Measurements from ENCODE around the gene OR2B2.
A peak's percentile ranks its signal among the peaks of the same experiment; 100 is the strongest.

Gene OR2B2

DNA sequence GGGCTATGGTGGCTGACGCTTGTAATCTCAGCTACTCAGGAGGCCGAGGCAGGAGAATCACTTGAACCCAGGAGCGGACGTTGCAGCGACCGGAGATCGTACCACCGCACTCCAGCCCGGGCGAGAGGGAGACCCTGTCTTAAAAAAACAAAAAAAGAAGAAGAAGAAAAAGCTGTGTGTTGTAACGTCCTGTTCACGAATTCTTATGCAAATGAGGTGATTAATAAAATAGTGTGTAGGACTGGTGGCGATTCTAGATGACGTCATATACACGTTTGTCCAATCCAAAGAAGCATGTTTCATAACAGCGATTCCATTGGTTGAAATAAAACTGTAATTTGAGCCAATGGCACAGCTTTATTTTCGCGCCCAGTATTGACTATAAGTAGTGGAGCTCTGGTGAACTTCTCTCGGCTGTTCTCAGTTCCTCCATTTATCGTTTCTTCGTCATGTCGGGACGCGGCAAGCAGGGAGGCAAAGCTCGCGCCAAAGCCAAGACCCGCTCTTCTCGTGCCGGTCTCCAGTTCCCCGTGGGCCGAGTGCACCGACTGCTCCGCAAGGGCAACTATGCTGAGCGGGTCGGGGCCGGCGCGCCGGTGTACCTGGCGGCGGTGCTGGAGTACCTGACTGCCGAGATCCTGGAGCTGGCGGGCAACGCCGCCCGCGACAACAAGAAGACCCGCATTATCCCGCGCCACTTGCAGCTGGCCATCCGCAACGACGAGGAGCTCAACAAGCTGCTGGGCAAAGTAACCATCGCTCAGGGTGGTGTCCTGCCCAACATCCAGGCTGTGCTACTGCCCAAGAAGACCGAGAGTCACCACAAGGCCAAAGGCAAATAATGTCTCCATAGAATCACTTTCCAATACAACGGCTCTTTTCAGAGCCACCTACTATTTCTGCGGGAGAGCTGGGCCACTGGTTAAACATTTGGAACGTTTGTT lies 47.0 kb downstream of the OR2B2 start (continued):
- TF ChIP-seq ZNF146 (tag by site-specific recombination; IDR thresholded peaks at IDR 0.05) (no peak), ZNF341 (tag by site-specific recombination; IDR thresholded peaks at IDR 0.05; ENCODE audit: low read depth) (peak; percentile 77), ZNF214 (tag by site-specific recombination; IDR thresholded peaks at IDR 0.05; ENCODE audit: borderline replicate concordance) (no peak), ZNF670 (tag by site-specific recombination; IDR thresholded peaks at IDR 0.05; ENCODE audit: low read depth) (no peak), ZBTB49 (tag by site-specific recombination; IDR thresholded peaks at IDR 0.05; ENCODE audit: low read depth) (no peak), RBAK (tag by site-specific recombination; IDR thresholded peaks at IDR 0.05) (no peak), ZFP41 (tag by site-specific recombination; IDR thresholded peaks at IDR 0.05; ENCODE audit: borderline replicate concordance) (no peak), GLIS2 (tag by site-specific recombination; IDR thresholded peaks at IDR 0.05) (no peak), ZIC2 (tag by site-specific recombination; IDR thresholded peaks at IDR 0.05) (no peak), ZNF558 (tag by site-specific recombination; IDR thresholded peaks at IDR 0.05) (no peak), ZBTB17 (tag by site-specific recombination; IDR thresholded peaks at IDR 0.05) (no peak), ZNF654 (tag by site-specific recombination; IDR thresholded peaks at IDR 0.05; ENCODE audit: low read depth) (no peak), ZFP3 (tag by site-specific recombination; IDR thresholded peaks at IDR 0.05; ENCODE audit: low read depth) (no peak), KLF16 (tag by site-specific recombination; IDR thresholded peaks at IDR 0.05) (no peak), ZNF658 (tag by site-specific recombination; IDR thresholded peaks at IDR 0.05) (no peak), BCL11B (tag by site-specific recombination; IDR thresholded peaks at IDR 0.05; ENCODE audit: low read depth) (no peak), ZNF239 (tag by site-specific recombination; IDR thresholded peaks at IDR 0.05) (no peak), ZBTB48 (tag by site-specific recombination; IDR thresholded peaks at IDR 0.05) (no peak), ZXDB (tag by site-specific recombination; IDR thresholded peaks at IDR 0.05) (0 out of 2 replicates have a peak, but pooled peaks have one; percentile 9), MYNN (tag by site-specific recombination; IDR thresholded peaks at IDR 0.05; ENCODE audit: borderline replicate concordance) (no peak), ZNF138 (tag by site-specific recombination; IDR thresholded peaks at IDR 0.05; ENCODE audit: borderline replicate concordance) (no peak), ZNF629 (tag by site-specific recombination; IDR thresholded peaks at IDR 0.05) (peak; percentile 78), GLIS1 (tag by site-specific recombination; IDR thresholded peaks at IDR 0.05) (no peak), ZNF266 (tag by site-specific recombination; IDR thresholded peaks at IDR 0.05; ENCODE audit: low read depth) (no peak), ZNF791 (tag by site-specific recombination; IDR thresholded peaks at IDR 0.05) (no peak)
- TF ChIP-seq, protein P1, sequence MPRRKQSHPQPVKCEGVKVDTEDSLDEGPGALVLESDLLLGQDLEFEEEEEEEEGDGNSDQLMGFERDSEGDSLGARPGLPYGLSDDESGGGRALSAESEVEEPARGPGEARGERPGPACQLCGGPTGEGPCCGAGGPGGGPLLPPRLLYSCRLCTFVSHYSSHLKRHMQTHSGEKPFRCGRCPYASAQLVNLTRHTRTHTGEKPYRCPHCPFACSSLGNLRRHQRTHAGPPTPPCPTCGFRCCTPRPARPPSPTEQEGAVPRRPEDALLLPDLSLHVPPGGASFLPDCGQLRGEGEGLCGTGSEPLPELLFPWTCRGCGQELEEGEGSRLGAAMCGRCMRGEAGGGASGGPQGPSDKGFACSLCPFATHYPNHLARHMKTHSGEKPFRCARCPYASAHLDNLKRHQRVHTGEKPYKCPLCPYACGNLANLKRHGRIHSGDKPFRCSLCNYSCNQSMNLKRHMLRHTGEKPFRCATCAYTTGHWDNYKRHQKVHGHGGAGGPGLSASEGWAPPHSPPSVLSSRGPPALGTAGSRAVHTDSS (tag by site-specific recombination; IDR thresholded peaks at IDR 0.05), result no peak
- TF ChIP-seq, protein P2, sequence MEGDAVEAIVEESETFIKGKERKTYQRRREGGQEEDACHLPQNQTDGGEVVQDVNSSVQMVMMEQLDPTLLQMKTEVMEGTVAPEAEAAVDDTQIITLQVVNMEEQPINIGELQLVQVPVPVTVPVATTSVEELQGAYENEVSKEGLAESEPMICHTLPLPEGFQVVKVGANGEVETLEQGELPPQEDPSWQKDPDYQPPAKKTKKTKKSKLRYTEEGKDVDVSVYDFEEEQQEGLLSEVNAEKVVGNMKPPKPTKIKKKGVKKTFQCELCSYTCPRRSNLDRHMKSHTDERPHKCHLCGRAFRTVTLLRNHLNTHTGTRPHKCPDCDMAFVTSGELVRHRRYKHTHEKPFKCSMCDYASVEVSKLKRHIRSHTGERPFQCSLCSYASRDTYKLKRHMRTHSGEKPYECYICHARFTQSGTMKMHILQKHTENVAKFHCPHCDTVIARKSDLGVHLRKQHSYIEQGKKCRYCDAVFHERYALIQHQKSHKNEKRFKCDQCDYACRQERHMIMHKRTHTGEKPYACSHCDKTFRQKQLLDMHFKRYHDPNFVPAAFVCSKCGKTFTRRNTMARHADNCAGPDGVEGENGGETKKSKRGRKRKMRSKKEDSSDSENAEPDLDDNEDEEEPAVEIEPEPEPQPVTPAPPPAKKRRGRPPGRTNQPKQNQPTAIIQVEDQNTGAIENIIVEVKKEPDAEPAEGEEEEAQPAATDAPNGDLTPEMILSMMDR (tag by site-specific recombination; IDR thresholded peaks at IDR 0.05), result no peak
- TF ChIP-seq, protein P3, sequence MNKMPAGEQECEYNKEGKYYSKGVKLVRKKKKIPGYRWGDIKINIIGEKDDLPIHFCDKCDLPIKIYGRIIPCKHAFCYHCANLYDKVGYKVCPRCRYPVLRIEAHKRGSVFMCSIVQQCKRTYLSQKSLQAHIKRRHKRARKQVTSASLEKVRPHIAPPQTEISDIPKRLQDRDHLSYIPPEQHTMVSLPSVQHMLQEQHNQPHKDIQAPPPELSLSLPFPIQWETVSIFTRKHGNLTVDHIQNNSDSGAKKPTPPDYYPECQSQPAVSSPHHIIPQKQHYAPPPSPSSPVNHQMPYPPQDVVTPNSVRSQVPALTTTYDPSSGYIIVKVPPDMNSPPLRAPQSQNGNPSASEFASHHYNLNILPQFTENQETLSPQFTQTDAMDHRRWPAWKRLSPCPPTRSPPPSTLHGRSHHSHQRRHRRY (tag by site-specific recombination; IDR thresholded peaks at IDR 0.05), result no peak
- TF ChIP-seq, protein P4, sequence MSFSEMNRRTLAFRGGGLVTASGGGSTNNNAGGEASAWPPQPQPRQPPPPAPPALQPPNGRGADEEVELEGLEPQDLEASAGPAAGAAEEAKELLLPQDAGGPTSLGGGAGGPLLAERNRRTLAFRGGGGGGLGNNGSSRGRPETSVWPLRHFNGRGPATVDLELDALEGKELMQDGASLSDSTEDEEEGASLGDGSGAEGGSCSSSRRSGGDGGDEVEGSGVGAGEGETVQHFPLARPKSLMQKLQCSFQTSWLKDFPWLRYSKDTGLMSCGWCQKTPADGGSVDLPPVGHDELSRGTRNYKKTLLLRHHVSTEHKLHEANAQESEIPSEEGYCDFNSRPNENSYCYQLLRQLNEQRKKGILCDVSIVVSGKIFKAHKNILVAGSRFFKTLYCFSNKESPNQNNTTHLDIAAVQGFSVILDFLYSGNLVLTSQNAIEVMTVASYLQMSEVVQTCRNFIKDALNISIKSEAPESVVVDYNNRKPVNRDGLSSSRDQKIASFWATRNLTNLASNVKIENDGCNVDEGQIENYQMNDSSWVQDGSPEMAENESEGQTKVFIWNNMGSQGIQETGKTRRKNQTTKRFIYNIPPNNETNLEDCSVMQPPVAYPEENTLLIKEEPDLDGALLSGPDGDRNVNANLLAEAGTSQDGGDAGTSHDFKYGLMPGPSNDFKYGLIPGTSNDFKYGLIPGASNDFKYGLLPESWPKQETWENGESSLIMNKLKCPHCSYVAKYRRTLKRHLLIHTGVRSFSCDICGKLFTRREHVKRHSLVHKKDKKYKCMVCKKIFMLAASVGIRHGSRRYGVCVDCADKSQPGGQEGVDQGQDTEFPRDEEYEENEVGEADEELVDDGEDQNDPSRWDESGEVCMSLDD (tag by site-specific recombination; IDR thresholded peaks at IDR 0.05), result no peak
- TF ChIP-seq, protein P5, sequence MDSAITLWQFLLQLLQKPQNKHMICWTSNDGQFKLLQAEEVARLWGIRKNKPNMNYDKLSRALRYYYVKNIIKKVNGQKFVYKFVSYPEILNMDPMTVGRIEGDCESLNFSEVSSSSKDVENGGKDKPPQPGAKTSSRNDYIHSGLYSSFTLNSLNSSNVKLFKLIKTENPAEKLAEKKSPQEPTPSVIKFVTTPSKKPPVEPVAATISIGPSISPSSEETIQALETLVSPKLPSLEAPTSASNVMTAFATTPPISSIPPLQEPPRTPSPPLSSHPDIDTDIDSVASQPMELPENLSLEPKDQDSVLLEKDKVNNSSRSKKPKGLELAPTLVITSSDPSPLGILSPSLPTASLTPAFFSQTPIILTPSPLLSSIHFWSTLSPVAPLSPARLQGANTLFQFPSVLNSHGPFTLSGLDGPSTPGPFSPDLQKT (IDR thresholded peaks at IDR 0.05; ENCODE audit: borderline replicate concordance, low read depth, low read length), result no peak

Measured in HEK293 (cell line).